Fibroblast of lung (primary cell): ENCODE results near the gene NSDHL. TPM values are rescaled to one million over a fixed set of nuclear protein-coding genes. Genes with fewer than 3 reads are reported as not detected.

Experiments
- DNase-seq, 2 donors: peaks; one replicate each; pipeline versions ENCODE4 v3.0.0 to v3.0.0-alpha.2; 2010; ENCODE audit warnings: low read depth in 2 of 2
- H2AFZ ChIP-seq: 2 replicates; pipeline ENCODE4 v1.5.1; 2012; ENCODE audit warnings: low read length, control low read depth, inconsistent platforms
- H3K27ac ChIP-seq: 2 replicates; pipeline ENCODE4 v1.5.1; 2011; ENCODE audit warnings: low read length, control low read depth; ENCODE audit not compliant: insufficient read depth
- H3K27me3 ChIP-seq: 2 replicates; pipeline ENCODE4 v1.5.1; 2011; ENCODE audit warnings: mild to moderate bottlenecking, low read length; ENCODE audit not compliant: control insufficient read depth, insufficient read depth
- H3K36me3 ChIP-seq: 2 replicates; pipeline ENCODE4 v1.5.1; 2011; ENCODE audit warnings: low read length; ENCODE audit not compliant: control insufficient read depth, insufficient read depth
- H3K4me1 ChIP-seq: 2 replicates; pipeline ENCODE4 v1.5.1; 2011; ENCODE audit warnings: low read length; ENCODE audit not compliant: control insufficient read depth, insufficient read depth; ENCODE audit errors: extremely low read depth
- H3K4me2 ChIP-seq: 2 replicates; pipeline ENCODE4 v1.5.1; 2011; ENCODE audit warnings: low read length, control low read depth; ENCODE audit not compliant: insufficient read depth; ENCODE audit errors: extremely low read depth
- H3K4me3 ChIP-seq, 4 experiments: fragments of 200-600 bp in 1 of 4; sonication (generic) in 1 of 4; replicated peaks in 1 of 4; 2 replicates each; pipeline ENCODE4 v1.5.1; 2011 to 2016; ENCODE audit warnings: low read length in 4 of 4, low read depth in 3 of 4, mild to moderate bottlenecking in 3 of 4, control low read depth in 2 of 4, inconsistent platforms in 1 of 4, mixed read lengths in 1 of 4; ENCODE audit not compliant: insufficient read depth in 1 of 4; ENCODE audit errors: control extremely low read depth in 1 of 4
- H3K79me2 ChIP-seq: 2 replicates; pipeline ENCODE4 v1.5.1; 2012; ENCODE audit warnings: mild to moderate bottlenecking, low read length, inconsistent platforms; ENCODE audit not compliant: control insufficient read depth, insufficient read depth
- H3K9ac ChIP-seq: 2 replicates; pipeline ENCODE4 v1.5.1; 2011; ENCODE audit warnings: mild to moderate bottlenecking, low read length, control low read depth; ENCODE audit not compliant: insufficient read depth
- H3K9me3 ChIP-seq: 2 replicates; pipeline ENCODE4 v1.5.1; 2012; ENCODE audit warnings: low read depth, low read length; ENCODE audit not compliant: control insufficient read depth, insufficient read depth
- H4K20me1 ChIP-seq: 2 replicates; pipeline ENCODE4 v1.5.1; 2011; ENCODE audit warnings: low read length; ENCODE audit not compliant: control insufficient read depth, insufficient read depth; ENCODE audit errors: extremely low read depth
- CTCF ChIP-seq, 2 donors: IDR thresholded peaks in 1 of 2; conservative IDR thresholded peaks in 1 of 2; 1 replicate in 1 of 2; 2 replicates in 1 of 2; pipeline ENCODE4 v1.5.1; 2011 to 2012; ENCODE audit warnings: low read length in 2 of 2, control low read depth in 1 of 2, inconsistent platforms in 1 of 2, low read depth in 1 of 2, mild to moderate bottlenecking in 1 of 2
- EZH2 ChIP-seq: IDR thresholded peaks from 2 replicates; pipeline ENCODE4 v1.5.1; 2012; ENCODE audit warnings: low read length, control low read depth, mild to moderate bottlenecking; ENCODE audit errors: missing control alignments
- polyA plus RNA-seq, 2 donors: library from polyadenylated mRNA; depleted of rRNA in 1 of 2; stranded (reverse) in 1 of 2; unstranded in 1 of 2; fragments of >200 nt; gene quantifications; 2 replicates each; pipeline ENCODE4 v1.2.1, GENCODE V29; 2011 to 2012; ENCODE audit warnings: missing spikeins in 1 of 2
- total RNA-seq: library from RNA; depleted of rRNA; stranded (reverse); fragments of >200 nt; gene quantifications from 2 replicates; pipeline ENCODE4 v1.2.1, GENCODE V29; 2014

NSDHL gene
- total and polyA plus RNA-seq, 2 donors (not counting 1 experiment from before 2014, with no cell fraction given), result 32.2 to 43.5 TPM

- Histone ChIP-seq H3K9ac (no peak overlapping the region), H3K27ac (no peak overlapping the region), H3K27me3 (no peaks in the 10 kb centered on the region), H3K4me2 (no peak overlapping the region), H3K4me3 (no peak overlapping the region), H4K20me1 (no peaks in the 10 kb centered on the region), H2AFZ (no peak overlapping the region), H3K4me1 (no peaks in the 10 kb centered on the region), H3K36me3 (no peaks in the 10 kb centered on the region), H3K79me2 (no peaks in the 10 kb centered on the region), H3K9me3 (no peaks in the 10 kb centered on the region)
- DNase-seq, result no peak
- TF ChIP-seq CTCF (conservative IDR thresholded peaks at IDR 0.05 in 1 of 2, IDR thresholded peaks at IDR 0.05 in 1 of 2; ENCODE audit: low read depth in 1 of 2, low read length in 2 of 2) (no peak), EZH2 (no peak)
These were observed 81.2 kb downstream of the NSDHL start for GRCh38 chrX:152912106-152912505.

- H3K27ac ChIP-seq, result no peak overlapping the region
- no peaks in the 10 kb centered on the region for H3K36me3 ChIP-seq
- H3K79me2 ChIP-seq, result no peaks in the 10 kb centered on the region
- DNase-seq, result no peak
- no peak overlapping the region for H3K9ac ChIP-seq
- no peak overlapping the region for H3K4me3 ChIP-seq
- no peak overlapping the region for H3K4me2 ChIP-seq
- H2AFZ ChIP-seq, result no peak overlapping the region
- no peaks in the 10 kb centered on the region for H3K9me3 ChIP-seq
- H3K27me3 ChIP-seq, result no peaks in the 10 kb centered on the region
- TF ChIP-seq EZH2 (no peak), CTCF (conservative IDR thresholded peaks at IDR 0.05 in 1 of 2, IDR thresholded peaks at IDR 0.05 in 1 of 2; ENCODE audit: low read depth in 1 of 2, low read length in 2 of 2) (no peak)
- no peaks in the 10 kb centered on the region for H3K4me1 ChIP-seq
- no peaks in the 10 kb centered on the region for H4K20me1 ChIP-seq
These were observed 81.8 kb downstream of the NSDHL start for GRCh38 chrX:152912641-152913040.

GRCh38 chrX:152913346-152913745 lies 82.5 kb downstream of the NSDHL start:
- H3K27me3 ChIP-seq, result no peaks in the 10 kb centered on the region
- TF ChIP-seq CTCF (conservative IDR thresholded peaks at IDR 0.05 in 1 of 2, IDR thresholded peaks at IDR 0.05 in 1 of 2; ENCODE audit: low read depth in 1 of 2, low read length in 2 of 2) (no peak), EZH2 (no peak)
- no peak for DNase-seq
- no peak overlapping the region for H3K9ac ChIP-seq
- no peak overlapping the region for H2AFZ ChIP-seq
- no peaks in the 10 kb centered on the region for H3K36me3 ChIP-seq
- H3K79me2 ChIP-seq, result no peaks in the 10 kb centered on the region
- no peak overlapping the region for H3K4me2 ChIP-seq
- H3K4me1 ChIP-seq, result no peaks in the 10 kb centered on the region
- no peaks in the 10 kb centered on the region for H3K9me3 ChIP-seq
- no peak overlapping the region for H3K27ac ChIP-seq
- no peaks in the 10 kb centered on the region for H4K20me1 ChIP-seq
- no peak overlapping the region for H3K4me3 ChIP-seq
